ENCODE measurements around the gene POMT1.

POMT1 gene

DNA sequence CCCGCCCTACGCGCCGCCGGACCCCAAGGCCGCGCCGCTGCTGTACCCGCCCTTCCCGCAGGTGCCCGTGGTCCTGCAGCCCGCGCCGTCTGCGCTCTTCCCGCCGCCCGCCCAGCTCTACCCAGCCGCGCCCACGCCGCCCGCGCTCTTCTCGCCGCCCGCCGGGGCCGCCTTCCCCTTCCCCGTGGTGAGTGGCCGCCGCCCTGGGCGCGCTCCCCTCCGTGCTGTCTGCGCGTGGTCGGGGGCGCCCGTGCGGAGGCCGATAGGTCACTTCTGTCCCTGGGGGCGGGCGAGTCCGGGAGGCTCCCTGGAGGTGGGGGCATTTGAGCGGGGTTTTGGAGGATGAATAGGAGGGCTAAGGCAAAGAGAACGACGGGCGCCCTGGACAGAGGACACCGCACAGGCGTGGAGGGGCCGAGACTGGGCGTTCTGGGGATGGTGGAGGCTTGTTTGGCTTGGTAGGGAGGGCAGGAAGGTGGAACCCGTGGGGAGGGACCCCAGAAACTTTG is 52.2 kb downstream of the POMT1 start:
- no peak for DNase-seq (ENCODE audit: low spot score)

DNA sequence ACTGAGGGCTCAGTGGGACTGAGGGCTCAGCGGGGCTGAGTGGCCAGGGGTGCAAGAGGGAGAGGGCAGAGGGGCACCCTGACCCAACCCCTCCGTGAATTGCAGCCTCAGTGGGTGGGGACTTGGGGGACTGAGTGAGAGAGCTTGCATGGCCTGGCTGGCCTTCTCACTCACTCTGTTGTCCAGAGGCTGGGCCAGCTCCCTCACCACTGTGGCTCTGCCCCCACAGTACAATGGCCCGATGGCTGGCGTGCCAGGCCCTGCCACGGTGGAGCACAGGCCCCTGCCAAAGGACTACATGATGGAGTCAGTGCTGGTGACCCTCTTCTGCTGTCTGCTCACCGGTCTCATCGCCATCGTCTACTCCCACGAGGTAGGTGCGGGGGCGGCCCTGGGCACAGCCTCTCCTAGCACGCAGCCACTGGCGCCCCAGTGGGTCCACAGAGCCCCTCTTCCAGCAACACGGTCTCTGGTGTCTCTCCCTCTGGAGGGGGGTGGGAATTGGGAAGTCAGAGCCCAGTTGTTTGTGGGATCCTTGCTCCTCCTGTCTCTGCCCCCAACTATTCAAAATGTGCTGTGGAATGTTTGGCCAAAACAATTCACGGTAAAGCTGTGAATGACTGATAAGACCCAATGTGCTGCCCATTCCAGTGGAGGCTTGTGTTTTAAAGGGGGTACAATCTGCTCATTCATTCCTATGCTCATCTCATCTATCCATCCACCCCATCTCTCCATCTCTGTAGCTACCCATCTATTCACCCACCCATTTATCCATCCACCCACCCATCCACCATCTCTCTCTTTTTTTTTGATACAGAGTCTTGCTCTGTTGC is 53.3 kb downstream of the POMT1 start:
- DNase-seq (ENCODE audit: low spot score): no peak

DNA sequence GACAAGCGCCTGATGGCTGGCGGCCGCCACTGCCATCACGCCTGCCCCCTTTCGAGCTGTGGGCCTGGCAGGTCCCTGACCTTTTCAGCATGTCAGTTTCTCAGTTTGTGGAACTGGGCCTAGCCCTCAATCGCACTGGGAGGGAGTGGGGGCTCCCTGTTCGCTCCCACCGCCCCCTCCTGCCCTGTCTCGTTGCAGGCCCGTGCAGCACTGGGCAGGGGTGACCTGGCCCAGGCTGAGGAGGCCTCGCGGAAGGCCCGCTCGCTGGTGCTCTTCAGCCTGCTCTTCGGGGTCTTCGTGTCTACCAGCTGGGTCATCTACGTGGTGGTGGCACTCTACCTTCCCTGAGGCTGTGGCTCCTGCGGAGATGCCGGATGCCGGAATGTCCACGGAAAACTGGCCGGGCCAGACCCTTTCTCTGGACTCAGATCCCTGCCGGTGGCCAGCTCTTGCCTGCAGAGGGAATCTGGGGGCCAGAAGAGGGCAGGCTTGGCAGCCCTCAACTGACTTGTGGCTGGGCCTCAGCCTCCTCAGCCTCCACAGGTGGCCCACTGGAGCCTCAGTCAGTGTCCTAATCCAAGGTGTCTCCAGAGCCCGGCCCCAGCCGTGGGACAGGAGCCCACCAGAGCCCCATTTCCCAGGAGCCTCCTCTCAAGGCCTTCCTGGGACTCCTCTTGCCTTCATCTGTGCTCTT is 55.3 kb downstream of the POMT1 start:
- DNase-seq (ENCODE audit: low spot score): no peak

DNA sequence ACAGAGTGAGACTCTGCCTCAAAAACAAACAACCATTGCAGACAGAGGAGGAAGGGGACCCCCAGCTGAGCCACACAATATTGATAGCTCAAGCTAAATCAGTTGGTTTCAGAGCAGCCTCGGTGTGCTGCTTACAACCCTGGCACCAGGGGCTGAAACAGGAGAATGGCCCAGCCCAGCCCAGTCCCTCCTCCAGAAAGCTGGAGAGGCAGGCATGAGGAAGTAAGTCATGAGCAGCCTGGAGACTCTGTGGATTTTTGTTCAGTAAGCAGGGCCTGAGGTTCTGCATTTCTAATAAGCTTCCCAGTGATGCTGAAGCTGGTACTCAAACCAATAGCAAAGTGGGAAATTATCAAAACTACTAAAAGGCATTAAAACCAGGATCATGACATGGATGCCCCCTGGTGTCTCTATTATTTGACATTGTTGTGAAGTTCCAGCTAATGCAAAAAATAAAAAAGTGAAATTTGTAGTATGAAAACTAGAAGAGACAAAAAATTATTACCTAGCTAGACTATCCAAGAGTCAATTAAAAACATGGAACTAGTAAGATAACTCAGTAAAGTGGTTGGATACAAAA is 56.8 kb downstream of the POMT1 start:
- DNase-seq (ENCODE audit: low spot score): no peak

DNA sequence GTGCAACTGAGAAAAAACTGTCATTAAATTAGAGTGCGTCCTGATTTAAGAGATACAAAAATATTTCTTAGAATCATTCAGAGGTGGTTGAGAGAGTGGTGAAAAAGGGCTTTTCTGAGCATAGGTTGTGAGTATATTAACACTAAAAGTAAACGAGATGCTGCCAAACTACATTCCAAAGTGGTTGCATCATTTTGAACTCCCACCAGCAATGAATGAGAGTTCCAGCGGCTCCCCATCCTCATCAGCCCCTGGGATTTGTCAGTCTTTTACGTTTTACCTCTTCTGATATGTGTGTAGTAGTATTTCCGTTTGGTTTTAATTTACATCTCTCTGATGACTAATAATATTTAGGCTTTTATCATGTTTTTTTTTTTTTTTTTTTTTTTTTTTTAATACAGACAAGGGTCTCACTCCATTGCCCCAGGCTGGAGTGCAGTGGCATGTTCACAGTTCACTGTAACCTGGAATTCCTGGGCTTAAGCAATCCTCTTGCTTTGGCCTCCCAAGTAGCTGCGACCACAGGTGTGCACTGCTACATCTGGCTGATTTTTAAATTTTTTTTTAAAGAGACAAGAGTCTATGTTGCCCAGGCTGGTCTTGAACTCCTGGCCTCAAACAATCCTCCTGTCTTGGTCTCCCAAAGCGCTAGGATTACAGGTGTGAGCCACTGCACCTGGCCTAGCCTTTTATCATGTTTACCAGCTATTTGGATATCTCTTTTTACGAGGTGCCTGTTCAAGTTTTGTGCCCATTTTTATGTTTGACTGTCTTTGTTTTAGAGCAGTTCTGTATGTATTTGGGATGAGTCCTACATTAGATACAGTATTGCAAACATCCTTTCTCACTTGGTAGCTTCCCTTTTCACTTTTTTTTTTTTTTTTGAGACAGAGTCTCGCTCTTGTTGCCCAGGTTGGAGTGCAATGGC is 59.6 kb downstream of the POMT1 start:
- DNase-seq (ENCODE audit: low spot score): no peak

DNA sequence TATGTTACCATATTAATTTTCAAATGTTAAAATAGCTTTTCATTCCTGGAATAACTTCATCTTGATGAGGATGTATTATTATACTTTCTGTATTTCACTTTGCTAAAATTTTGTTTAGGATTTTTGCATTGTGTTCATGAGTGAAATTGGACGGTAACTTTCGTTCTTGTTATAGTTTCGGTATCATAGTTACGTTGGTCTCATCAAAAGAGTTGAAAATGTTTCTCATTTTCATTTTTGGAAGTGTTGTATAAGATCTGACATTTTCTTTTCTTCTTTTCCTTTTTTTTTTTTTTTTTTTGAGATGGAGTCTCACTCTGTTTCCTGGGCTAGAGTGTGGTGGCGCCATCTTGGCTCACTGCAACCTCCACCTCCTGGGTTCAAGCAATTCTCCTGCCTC is 62.7 kb downstream of the POMT1 start:
- no peak for DNase-seq (ENCODE audit: low spot score)

DNA sequence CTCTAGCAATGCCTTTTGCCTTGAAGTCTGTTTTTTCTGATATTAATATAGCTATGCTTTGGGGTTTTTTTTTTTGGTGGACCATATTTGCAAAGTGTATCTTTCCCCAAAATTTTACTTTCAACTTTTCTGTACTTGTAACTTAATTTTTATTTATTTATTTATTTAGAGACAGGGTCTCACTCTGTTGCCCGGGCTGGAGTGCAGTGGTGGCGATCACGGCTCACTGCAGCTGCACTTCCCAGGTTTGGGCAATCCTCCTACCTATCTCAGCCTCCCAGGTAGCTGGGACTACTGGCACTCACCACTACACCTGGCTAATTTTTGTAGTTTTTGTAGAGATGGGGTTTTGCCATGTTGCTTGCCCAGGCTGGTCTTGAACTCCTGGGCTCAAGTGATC is 63.4 kb downstream of the POMT1 start:
- DNase-seq (ENCODE audit: low spot score): no peak

DNA sequence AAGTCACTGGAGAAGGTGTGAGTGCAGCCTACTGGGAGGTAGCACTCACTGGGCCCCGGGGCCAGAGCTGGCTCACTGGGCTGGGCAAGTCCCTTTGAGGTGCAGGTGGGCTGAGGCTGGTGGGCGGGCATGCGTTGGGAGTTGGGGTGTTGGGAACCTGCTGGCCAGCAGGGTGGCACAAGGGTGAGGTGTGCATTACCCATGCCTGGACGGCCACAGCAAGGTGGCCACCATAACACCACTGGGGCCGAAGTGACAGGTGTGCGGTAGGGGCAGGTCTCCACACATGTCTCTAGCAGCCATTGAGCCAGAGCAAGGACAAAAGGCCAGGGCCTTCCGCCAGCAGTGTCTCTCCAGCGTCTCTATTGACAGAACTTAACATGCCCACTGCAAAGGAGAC is 65.2 kb downstream of the POMT1 start:
- DNase-seq (ENCODE audit: low spot score): no peak

All from Ammon's horn (tissue), 1 donor.